Calu3 (cell line): ENCODE measurements around the gene EXOSC1. TPM values are rescaled to one million over a fixed set of nuclear protein-coding genes. Genes with fewer than 3 reads are reported as not detected.

ENCODE experiments used
- BruUV-seq: library from RNA; stranded (reverse); fragments of 400-500 nt; replicated peaks from 2 replicates; lab custom pipeline; 2021; lab: Mats Ljungman, UMichigan
- CTCF ChIA-PET: fragments of 300-600 bp; sonication (Branson Sonifier 250); formaldehyde crosslinking; loops from one replicate; lab custom pipeline; 2022; ENCODE audit warnings: antibody characterized with exemption; lab: Charles Lee
- DNase-seq: peaks from one replicate; pipeline ENCODE4 v3.0.0; 2022
- H3K27ac Mint-ChIP-seq: one replicate; pipeline ENCODE4 v1.8.0; 2022; ENCODE audit warnings: mixed read lengths; ENCODE audit not compliant: unreplicated experiment
- H3K27me3 Mint-ChIP-seq: one replicate; pipeline ENCODE4 v1.8.0; 2022; ENCODE audit warnings: mixed read lengths; ENCODE audit not compliant: unreplicated experiment
- H3K36me3 Mint-ChIP-seq: one replicate; pipeline ENCODE4 v1.8.0; 2022; ENCODE audit warnings: mild to moderate bottlenecking, moderate library complexity, mixed read lengths; ENCODE audit not compliant: insufficient read depth, unreplicated experiment
- H3K4me1 Mint-ChIP-seq: one replicate; pipeline ENCODE4 v1.8.0; 2022; ENCODE audit warnings: mild to moderate bottlenecking, low read depth, mixed read lengths; ENCODE audit not compliant: unreplicated experiment
- H3K4me3 Mint-ChIP-seq: one replicate; pipeline ENCODE4 v1.8.0; 2022; ENCODE audit warnings: mild to moderate bottlenecking, low read depth, moderate library complexity, mixed read lengths; ENCODE audit not compliant: unreplicated experiment
- H3K9me3 Mint-ChIP-seq: one replicate; pipeline ENCODE4 v1.8.0; 2022; ENCODE audit warnings: low read depth, mixed read lengths; ENCODE audit not compliant: unreplicated experiment
- CTCF ChIP-seq: fragments of 200-600 bp; IDR thresholded peaks from one replicate; pipeline ENCODE4 v1.8.0; 2022; ENCODE audit warnings: antibody characterized with exemption; ENCODE audit not compliant: unreplicated experiment
- intact Hi-C: fragments of 100-400 bp; cut with micrococcal nuclease; formaldehyde crosslinking; loops from one replicate; pipeline ENCODE4 v1.10.0; 2022; ENCODE audit not compliant: unreplicated experiment
- total RNA-seq: library from RNA; stranded (reverse); gene quantifications from 2 replicates; pipeline ENCODE4 v1.2.3, GENCODE V29; 2022

Gene EXOSC1
- total RNA-seq, 1 experiment from 2014 or later: 29.5 TPM

GRCh38 chr10:97442277-97442676, 3.5 kb downstream of the EXOSC1 start:
- Mint-ChIP-seq H3K36me3 (peaks cover 33% of the 10 kb centered on the region), H3K4me1 (peaks cover 15% of the 10 kb centered on the region), H3K27me3 (no peaks in the 10 kb centered on the region), H3K4me3 (no peak overlapping the region), H3K27ac (no peak overlapping the region), H3K9me3 (no peaks in the 10 kb centered on the region)
- DNase-seq: no peak
- BruUV-seq: no TSS peak
- intact Hi-C loops: no loop called here
- TF ChIP-seq CTCF: no peak
- CTCF ChIA-PET: no interaction called here

GRCh38 chr10:97435211-97435610, 10.6 kb downstream of the EXOSC1 start:
- no TSS peak for BruUV-seq

GRCh38 chr10:97434557-97434956, 11.2 kb downstream of the EXOSC1 start:
- H3K9me3 Mint-ChIP-seq: no peaks in the 10 kb centered on the region
- no peak overlapping the region for H3K4me3 Mint-ChIP-seq
- no peak for DNase-seq
- H3K36me3 Mint-ChIP-seq: peaks cover 31% of the 10 kb centered on the region
- CTCF ChIA-PET: no interaction called here
- intact Hi-C loops: no loop called here
- no peaks in the 10 kb centered on the region for H3K27me3 Mint-ChIP-seq
- no peaks in the 10 kb centered on the region for H3K4me1 Mint-ChIP-seq
- no peak overlapping the region for H3K27ac Mint-ChIP-seq
- TF ChIP-seq CTCF: no peak
- BruUV-seq: no TSS peak

More at GRCh38 chr10:97435211-97435610, 10.6 kb downstream of the EXOSC1 start:
- no peaks in the 10 kb centered on the region for H3K9me3 Mint-ChIP-seq
- H3K4me1 Mint-ChIP-seq: no peaks in the 10 kb centered on the region
- H3K27me3 Mint-ChIP-seq: no peaks in the 10 kb centered on the region
- no peak for DNase-seq
- intact Hi-C loops: no loop called here
- no peak overlapping the region for H3K4me3 Mint-ChIP-seq
- TF ChIP-seq CTCF: no peak
- CTCF ChIA-PET: no interaction called here
- peaks cover 27% of the 10 kb centered on the region for H3K36me3 Mint-ChIP-seq
- no peak overlapping the region for H3K27ac Mint-ChIP-seq

GRCh38 chr10:97434055-97434454, 11.8 kb downstream of the EXOSC1 start:
- Mint-ChIP-seq H3K27ac (no peak overlapping the region), H3K4me1 (no peaks in the 10 kb centered on the region), H3K4me3 (no peak overlapping the region), H3K9me3 (no peaks in the 10 kb centered on the region), H3K27me3 (no peaks in the 10 kb centered on the region), H3K36me3 (peaks cover 34% of the 10 kb centered on the region)
- BruUV-seq: no TSS peak
- DNase-seq: no peak
- TF ChIP-seq CTCF: no peak
- intact Hi-C loops: no loop called here
- CTCF ChIA-PET: no interaction called here
